GM18907 (cell line): ENCODE measurements around the gene PRR13.
A peak's percentile ranks its signal among the peaks of the same experiment; 100 is the strongest.
"Not testable (repeated sequence)": the region's sequence is repeated elsewhere in the genome, so short reads cannot be mapped to it uniquely, and the experiment has no call there.

ENCODE experiments used
- ATAC-seq: cut with Tn5 transposase; IDR thresholded peaks from one replicate; pipeline ENCODE4 v1.9.1; 2021; ENCODE audit warnings: mild to moderate bottlenecking, moderate library complexity; ENCODE audit not compliant: unreplicated experiment

The PRR13 gene

GRCh38 chr12:53441040-53441833 is at the start of gene PRR13:
Gene PRR13, plus strand, starts transcription at chr12:53441734. Its CDS starts 981 bp downstream, at chr12:53442715.
- peak; percentile 98 for ATAC-seq

GRCh38 chr12:53399896-53400295 is 41.6 kb upstream of the PRR13 start:
- no peak for ATAC-seq

- not testable (repeated sequence) for ATAC-seq
These were observed 39.2 kb upstream of the PRR13 start for GRCh38 chr12:53402351-53402750.

DNA sequence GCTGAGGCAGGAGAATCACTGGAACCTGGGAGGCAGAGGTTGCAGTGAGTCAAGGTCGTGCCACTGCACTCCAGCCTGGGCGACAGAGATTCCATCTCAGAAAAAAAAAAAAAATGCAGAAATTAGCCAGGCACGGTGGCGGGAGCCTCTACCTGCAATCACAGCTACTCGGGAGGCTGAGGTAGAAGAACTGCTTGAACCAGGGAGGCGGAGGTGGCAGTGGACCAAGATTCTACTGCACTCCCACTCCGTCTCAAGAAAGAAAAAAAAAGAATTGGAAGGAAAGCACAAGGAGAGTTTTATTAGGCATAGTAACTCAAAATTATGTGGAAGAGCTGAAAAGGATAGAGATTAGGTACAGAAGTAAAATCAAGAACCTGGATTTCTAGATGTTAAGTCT is 38.7 kb upstream of the PRR13 start:
- ATAC-seq = no peak

DNA sequence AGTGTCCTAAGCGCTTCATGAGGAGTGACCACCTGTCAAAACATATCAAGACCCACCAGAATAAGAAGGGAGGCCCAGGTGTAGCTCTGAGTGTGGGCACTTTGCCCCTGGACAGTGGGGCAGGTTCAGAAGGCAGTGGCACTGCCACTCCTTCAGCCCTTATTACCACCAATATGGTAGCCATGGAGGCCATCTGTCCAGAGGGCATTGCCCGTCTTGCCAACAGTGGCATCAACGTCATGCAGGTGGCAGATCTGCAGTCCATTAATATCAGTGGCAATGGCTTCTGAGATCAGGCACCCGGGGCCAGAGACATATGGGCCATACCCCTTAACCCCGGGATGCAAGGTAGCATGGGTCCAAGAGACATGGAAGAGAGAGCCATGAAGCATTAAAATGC is 30.6 kb upstream of the PRR13 start:
- no peak for ATAC-seq

DNA sequence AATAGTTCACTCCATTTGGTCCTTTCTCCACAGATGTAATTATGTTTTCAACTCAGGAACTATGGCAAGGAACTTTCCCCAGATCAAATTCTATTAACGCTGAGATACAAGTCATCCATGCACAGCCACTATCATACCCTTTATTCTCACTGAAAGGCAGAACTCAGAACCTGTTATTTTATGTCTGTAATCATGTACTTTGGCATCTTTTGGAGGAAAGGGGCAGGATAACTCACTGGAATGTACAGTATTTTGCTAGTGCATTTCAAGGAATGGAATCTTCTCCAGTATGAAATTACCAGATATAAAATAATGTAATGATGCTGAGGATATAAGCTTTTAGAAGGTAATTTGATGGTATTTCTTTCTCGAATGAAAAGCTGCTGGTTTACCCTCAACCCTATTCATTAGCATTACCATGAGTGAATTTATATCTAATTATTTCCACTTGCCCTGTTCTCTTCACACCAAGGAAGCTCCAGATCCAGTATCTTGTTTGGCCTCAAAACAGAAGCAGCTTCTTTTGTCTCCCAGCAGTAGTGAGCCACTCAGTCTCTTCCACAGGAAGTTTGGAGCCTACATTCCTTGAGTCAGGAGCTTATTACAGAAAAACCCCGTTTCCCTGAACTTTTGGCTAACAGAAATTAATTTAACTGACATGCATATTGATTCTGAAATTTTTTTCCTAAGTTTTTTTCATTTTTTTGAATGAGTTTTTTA is 27.9 kb upstream of the PRR13 start:
- ATAC-seq = no peak

GRCh38 chr12:53414756-53415417 is 26.6 kb upstream of the PRR13 start:
- no peak for ATAC-seq

DNA sequence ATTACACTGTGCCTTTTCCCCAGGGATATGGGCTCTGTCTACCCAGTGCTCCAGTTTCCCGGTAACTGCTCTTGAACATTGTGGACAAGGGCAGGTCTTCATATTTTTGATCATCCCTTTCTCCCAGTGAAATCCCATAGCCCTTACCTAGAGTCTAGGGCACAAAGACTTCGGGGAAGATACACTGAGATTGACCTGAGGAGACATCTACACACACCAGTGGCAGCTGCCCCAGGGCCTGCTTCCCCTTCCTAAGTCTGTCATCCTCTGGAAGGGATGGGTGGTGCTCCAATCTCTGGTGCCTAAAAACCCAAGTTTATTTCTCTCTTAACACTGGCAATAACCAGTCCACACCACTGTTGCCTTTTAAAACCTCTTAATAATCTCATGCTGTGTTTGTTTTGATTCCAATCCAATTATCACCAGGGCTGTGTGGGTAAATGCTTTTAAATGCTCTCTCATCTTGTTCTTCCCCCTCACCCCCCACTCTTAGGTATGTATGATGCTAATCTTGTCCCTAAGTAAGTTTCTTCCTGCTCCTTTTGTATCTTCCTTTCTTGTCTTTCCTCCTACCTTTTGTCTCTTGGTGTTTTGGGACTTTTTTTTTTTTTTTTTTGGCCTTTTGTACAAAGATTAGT is 25.7 kb upstream of the PRR13 start:
- not testable (repeated sequence) for ATAC-seq

DNA sequence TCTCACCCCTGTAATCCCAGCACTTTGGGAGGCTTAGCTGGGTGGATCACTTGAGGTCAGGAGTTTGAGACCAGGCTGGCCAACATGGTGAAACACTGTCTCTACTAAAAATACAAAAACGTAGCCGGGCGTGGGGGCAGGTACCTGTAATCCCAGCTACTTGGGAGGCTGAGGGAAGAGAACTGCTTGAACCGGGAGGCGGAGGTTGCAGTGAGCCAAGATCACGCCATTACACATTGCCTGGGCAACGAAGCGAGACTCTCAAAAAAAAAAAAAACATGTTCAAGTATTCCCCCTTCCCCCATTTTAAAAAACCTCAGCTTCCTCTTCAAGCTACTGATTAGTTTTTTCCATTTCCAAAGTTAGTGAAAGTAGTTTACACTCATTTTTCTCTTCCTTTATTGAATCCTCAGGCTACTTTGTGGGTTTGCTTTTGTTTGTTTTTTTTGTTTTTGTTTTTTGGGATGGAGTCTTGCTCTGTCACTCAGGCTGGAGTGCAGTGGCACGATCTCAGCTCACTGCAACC is 24.2 kb upstream of the PRR13 start:
- not testable (repeated sequence) for ATAC-seq

DNA sequence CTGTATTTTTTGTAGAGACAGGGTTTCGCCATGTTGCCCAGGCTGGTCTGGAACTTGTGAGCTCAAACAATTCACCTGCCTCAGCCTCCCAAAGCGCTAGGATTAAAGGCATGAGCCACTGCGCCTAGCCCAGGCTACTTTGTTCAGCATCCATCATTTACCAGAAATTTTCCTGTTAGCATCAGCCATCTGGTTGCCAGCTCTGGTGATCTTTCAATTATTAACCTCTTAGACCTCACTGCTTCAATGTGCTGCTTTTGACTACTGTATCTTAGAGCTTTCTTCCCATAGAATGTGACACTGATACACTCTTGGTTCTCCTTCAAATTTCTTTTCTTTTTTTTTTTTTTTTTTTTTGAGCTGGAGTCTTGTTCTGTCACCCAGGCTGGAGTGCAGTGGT is 23.3 kb upstream of the PRR13 start:
- no peak for ATAC-seq

- ATAC-seq = no peak
These were observed 21.8 kb upstream of the PRR13 start for GRCh38 chr12:53419756-53420155.

- ATAC-seq = not testable (repeated sequence)
These were observed 19.3 kb upstream of the PRR13 start for GRCh38 chr12:53422247-53422646.

GRCh38 chr12:53423597-53423996 is 17.9 kb upstream of the PRR13 start, which contains the start of gene AMHR2:
Gene AMHR2, plus strand, starts transcription at chr12:53423855. Its CDS starts 80 bp downstream, at chr12:53423935.
- ATAC-seq = no peak

DNA sequence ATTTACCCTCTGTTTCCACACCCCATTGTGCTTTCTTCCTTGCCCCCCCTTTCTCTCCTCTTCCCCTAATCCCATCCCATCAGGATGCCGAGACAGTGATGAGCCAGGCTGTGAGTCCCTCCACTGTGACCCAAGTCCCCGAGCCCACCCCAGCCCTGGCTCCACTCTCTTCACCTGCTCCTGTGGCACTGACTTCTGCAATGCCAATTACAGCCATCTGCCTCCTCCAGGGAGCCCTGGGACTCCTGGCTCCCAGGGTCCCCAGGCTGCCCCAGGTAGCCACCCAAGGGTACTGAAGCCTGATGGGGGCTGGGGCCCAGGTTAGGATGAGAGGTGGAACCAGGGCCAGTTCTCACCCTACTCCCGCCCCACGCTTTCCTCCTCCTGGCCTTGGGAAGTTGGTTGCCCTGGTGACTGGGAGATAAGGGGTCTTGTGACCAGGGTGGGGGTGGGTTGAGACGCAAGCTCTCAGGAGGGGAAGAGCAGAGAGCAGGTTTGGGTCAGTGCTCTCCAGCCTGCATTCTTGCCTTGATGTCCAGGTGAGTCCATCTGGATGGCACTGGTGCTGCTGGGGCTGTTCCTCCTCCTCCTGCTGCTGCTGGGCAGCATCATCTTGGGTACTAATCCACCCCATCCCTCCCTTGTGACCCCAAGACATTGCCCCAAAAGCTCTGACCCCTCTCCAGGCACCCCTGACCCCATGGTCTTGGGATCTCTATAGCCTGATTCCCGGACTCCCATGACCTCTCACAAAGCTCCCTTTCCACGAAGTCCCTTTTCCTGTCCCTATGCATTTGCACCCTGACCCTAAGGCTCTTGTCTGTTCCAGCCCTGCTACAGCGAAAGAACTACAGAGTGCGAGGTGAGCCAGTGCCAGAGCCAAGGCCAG is 16.7 kb upstream of the PRR13 start:
- ATAC-seq = no peak

DNA sequence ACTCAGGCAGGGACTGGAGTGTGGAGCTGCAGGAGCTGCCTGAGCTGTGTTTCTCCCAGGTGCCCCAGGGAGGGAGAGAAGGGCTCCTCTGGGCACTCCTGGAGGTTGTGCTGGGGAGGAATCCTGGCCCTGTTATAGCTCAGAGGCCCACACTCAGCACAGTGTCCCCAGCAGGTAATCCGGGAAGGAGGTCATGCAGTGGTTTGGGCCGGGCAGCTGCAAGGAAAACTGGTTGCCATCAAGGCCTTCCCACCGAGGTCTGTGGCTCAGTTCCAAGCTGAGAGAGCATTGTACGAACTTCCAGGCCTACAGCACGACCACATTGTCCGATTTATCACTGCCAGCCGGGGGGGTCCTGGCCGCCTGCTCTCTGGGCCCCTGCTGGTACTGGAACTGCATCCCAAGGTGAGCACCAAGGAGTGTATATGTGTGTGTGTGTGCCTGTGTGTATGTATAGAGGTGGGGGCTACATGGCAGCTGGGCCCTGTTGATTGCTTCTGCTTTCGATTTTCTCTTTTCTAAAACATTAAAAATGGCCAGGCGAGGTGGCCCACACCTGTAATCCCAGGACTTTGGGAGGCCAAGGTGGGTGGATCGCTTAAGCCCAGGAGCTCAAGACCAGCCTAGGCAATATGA is 15.9 kb upstream of the PRR13 start:
- no peak for ATAC-seq

- no peak for ATAC-seq
These were observed 13.5 kb upstream of the PRR13 start for GRCh38 chr12:53427905-53428594.

DNA sequence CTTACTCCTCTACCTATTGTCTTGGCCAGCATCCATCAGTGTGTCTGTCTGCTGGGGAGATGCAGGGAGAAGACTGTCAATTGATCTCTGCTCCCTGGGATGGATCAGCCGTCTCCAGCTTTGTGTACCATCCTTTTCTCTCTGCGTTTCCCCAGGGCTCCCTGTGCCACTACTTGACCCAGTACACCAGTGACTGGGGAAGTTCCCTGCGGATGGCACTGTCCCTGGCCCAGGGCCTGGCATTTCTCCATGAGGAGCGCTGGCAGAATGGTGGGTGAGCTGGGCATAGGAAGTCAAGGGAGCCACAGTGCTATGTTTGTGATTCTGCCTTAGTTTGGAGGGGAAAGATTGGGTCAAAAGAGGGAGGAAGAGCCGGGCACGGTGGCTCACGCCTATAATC is 12.8 kb upstream of the PRR13 start:
- no peak for ATAC-seq

GRCh38 chr12:53430116-53430515 is 11.4 kb upstream of the PRR13 start:
- ATAC-seq = no peak

- no peak for ATAC-seq
These were observed 10.3 kb upstream of the PRR13 start for GRCh38 chr12:53431187-53431586.
